AG04449 (cell line): ENCODE measurements around the gene FLNB.
A peak's percentile ranks its signal among the peaks of the same experiment; 100 is the strongest.

Experiments used
- CTCF ChIA-PET: fragments of 350-600 bp; formaldehyde crosslinking; extraction: SDS; loops from one replicate; lab custom pipeline; 2021; ENCODE audit warnings: antibody characterized with exemption; lab: Yijun Ruan, JAX
- POLR2A ChIA-PET: fragments of 400-600, 350-600 bp; formaldehyde crosslinking; extraction: SDS; loops from one replicate; lab custom pipeline; 2020; ENCODE audit warnings: antibody characterized with exemption, inconsistent platforms; lab: Yijun Ruan, JAX
- DNase-seq: peaks from one replicate; pipeline ENCODE4 v3.0.0-alpha.2; 2010; ENCODE audit warnings: low read depth, low spot score
- H3K4me3 ChIP-seq: 2 replicates; pipeline ENCODE4 v1.5.1; 2011; ENCODE audit warnings: low read depth, mild to moderate bottlenecking, control low read depth, low read length
- TF ChIP-seq, protein P1 (sequence below): IDR thresholded peaks from one replicate; pipeline ENCODE4 v1.5.1; 2011; ENCODE audit warnings: mild to moderate bottlenecking, moderate library complexity, low read length, control low read depth, inconsistent platforms; ENCODE audit not compliant: insufficient read depth; ENCODE audit errors: missing control alignments

Gene FLNB

DNA sequence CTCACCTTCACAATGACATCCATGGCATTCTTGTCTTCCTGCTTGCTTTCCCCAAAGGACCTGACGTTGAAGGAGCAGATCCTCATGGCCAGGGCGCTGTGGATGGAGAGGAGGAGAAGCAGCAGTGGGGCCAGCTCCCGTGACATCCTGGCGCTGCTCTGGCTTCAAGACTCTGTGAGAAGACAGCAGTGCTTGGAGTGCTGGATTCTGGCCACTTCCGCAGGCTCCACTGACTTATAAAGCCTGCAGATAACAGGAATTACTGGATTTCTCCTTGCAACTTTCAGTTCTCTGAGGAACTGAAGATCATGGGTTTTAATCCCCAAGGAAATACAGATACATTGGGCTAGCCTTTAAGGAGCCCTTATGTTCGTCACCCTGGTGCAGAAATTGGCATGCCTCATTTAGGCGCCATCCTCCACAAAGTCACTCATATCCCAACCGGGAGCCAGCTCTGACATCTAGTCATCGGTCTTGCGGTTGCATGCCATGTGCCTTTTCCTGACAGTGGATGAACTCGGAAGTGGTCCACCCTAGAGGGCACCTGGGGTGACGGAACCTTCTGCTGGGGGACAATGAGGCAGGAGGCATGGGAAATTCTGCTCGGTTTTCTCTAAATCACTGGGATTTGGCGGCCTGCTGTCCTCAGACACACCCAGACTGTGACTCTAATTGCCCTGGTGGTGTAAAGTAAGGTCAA is 202.7 kb downstream of the FLNB start, which contains the start of gene DNASE1L3:
Gene DNASE1L3 (minus strand): TSS at position 212 of the 700 bp plus-strand sequence. CDS start 66 bp downstream, at position 146.
- POLR2A ChIA-PET: no interaction called here
- DNase-seq: no peak
- no peak within 1 kb of the TSS for H3K4me3 ChIP-seq
- CTCF ChIA-PET: interaction anchor here (0.7 to 13.8 kb wide), 5 partner anchors 11 to 95 kb away, joined by 3 to 196 read pairs (median 7); partner anchors contain the start of genes HTD2 and RPP14
- TF ChIP-seq, protein P1, sequence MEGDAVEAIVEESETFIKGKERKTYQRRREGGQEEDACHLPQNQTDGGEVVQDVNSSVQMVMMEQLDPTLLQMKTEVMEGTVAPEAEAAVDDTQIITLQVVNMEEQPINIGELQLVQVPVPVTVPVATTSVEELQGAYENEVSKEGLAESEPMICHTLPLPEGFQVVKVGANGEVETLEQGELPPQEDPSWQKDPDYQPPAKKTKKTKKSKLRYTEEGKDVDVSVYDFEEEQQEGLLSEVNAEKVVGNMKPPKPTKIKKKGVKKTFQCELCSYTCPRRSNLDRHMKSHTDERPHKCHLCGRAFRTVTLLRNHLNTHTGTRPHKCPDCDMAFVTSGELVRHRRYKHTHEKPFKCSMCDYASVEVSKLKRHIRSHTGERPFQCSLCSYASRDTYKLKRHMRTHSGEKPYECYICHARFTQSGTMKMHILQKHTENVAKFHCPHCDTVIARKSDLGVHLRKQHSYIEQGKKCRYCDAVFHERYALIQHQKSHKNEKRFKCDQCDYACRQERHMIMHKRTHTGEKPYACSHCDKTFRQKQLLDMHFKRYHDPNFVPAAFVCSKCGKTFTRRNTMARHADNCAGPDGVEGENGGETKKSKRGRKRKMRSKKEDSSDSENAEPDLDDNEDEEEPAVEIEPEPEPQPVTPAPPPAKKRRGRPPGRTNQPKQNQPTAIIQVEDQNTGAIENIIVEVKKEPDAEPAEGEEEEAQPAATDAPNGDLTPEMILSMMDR: no peak

DNA sequence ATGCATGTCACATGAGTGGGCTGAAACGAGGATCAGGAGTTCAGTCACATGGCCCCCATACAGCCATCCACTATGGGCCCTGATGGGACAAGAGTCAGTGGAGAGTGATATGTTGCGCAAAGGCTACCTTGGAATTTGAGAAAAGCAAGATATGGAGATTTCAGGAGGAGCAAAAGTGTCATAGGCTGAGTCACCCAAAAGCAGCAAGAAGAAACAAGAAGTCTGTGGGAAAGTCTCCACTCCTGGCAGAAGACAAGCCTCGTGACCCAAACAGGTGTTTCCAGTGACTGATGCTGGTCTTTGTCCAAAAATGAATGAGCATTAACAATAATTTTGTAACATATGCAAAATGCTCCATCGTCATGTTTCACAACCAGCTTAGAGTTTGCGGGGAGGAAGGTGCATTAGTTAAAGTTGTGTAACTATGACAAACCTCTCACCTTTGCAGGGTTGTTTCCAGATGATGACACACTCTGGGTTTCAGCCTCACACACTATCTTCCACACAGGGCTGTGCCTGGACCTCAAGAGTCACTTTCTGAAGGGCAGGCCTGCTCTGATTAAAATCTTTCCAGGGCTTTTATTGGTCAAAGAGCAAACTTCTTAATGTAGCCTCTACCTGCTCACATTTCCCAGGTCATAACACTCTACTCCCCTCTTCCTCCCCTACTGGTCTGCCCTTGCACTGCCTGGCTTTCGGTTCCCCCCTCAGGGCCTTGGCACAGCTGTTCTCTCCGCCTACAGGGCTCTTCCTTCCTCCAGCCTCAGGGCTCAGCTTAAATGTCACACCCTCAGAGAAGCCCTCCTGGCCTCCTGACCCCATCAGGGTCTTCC is 206.5 kb downstream of the FLNB start:
- POLR2A ChIA-PET: no interaction called here
- DNase-seq: no peak
- no peak overlapping the region for H3K4me3 ChIP-seq
- TF ChIP-seq, protein P1: no peak
- CTCF ChIA-PET: interaction anchor here (0.7 to 13.8 kb wide), 13 partner anchors 9 to 92 kb away, joined by 3 to 196 read pairs (median 4); partner anchors contain the start of genes HTD2 and RPP14

DNA sequence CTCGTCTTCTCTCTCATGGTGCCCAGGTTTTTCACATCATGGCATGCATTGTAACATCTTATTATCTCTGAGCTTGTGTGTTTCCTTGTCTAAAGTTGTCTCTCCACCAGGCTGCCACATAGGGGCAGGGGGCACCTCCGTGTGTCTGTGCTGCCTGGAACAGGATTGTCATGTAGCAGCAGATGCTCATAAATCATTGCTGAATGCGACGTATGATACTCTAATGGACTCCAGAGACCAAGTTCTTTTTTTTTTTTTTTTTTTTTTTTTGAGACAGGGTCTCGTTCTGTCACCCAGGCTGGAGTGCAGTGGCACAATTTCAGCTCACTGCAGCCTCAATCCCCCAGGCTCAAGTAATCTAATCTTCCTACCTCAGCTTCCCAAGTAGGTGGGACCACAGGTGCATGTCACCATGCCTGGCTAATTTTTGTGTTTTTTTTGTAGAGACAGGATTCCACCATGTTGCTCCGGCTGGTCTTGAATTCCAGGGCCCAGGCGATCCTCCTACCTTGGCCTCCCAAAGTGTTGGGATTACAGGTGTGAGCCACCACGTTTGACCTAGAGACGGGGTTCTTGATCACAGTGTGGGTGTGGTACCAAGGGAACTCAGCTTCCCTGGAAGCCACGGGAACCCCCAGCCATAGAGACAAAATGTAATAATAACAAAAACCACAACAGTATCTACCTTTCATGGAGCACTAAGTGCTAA is 207.2 kb downstream of the FLNB start:
- CTCF ChIA-PET: interaction anchor here (0.7 to 13.8 kb wide), 9 partner anchors 8 to 88 kb away, joined by 3 to 196 read pairs (median 4); no protein-coding TSS in a partner anchor
- TF ChIP-seq, protein P1: no peak
- no peak overlapping the region for H3K4me3 ChIP-seq
- POLR2A ChIA-PET: interaction anchor here (0.7 kb wide), 1 partner anchor 19 kb away, joined by 3 read pairs; no protein-coding TSS in a partner anchor
- DNase-seq: no peak

DNA sequence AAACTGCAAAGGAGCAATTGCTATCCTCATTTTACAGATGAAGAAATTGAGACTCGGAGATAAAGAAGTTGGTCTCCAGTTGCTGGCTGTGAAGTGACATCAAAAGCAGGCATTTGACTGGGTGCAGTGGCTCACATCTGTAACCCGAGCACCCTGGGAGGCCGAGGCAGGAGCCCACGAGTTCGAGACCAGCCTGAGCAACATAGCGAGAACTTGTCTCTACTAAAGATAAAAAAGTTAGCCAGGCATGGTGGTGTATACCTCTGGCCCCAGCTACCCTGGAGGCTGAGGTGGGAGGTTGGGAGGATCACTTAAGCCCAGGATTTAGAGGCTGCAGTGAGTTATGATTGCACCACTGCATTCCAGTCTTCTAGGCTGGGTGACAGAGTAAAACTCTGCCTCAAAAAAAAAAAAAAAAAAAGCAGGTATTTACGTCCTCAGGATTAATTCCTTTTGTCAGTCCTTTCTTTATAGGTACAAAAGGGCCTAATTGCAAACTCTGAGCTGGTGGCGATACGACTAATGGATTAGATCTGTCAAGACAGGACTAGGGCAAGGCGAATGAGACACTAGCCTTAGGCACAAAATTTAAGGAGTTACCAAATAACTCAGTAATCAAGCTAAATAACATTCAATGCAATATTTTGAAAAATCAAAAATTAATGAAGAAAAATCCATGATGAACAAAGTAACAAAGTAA is 208.4 kb downstream of the FLNB start:
- TF ChIP-seq, protein P1: no peak
- no peak overlapping the region for H3K4me3 ChIP-seq
- ChIA-PET POLR2A (no interaction called here), CTCF (interaction anchor here (0.7 to 13.8 kb wide), 22 partner anchors 8 to 351 kb away, joined by 3 to 196 read pairs (median 6); partner anchors contain the start of genes ABHD6, HTD2 and RPP14)
- DNase-seq: no peak

DNA sequence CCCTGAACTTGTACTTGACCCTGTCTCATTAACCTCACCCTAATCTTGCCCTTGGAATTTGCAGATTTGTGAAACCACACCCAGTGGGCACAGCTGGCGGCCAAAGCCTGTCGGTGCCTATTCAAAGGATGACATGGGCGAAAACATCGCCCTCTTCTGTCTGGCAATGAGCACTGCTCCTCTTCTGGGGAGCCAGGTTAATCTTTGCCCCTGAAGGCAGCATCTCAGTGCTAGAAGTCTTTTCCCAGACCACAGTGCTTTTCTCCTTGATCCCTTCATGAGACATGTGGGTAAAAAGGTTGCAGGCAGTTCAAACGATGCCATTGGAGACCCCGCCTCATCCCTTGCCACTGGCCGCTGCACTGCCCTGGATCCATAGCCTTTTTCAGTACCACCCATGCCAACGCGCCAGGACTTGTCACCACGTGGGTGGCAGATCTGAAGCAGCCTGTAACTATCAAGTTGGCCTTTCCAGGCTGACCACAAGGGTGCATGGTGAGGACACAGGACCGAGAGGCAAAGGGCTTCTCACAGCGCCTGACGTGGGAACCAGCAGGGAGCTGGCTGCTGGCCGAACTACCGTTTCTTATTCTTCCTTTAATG is 209.1 kb downstream of the FLNB start:
- POLR2A ChIA-PET: no interaction called here
- no peak overlapping the region for H3K4me3 ChIP-seq
- TF ChIP-seq, protein P1: peak; percentile 76
- no peak for DNase-seq
- CTCF ChIA-PET: interaction anchor here (0.7 to 13.8 kb wide), 28 partner anchors 8 to 352 kb away, joined by 3 to 196 read pairs (median 6); partner anchors contain the start of genes ABHD6, HTD2 and RPP14
